Heart left ventricle (tissue), 13 donors: ENCODE results near the gene SH3RF3.

Experiments
- CTCF ChIP-seq, 12 donors: fragments of 200-600 bp; sonication (generic) in 4 of 12; IDR thresholded peaks; one replicate each; pipeline versions ENCODE4 v1.5.0 to v1.8.0; 2018 to 2022; ENCODE audit warnings: antibody characterized with exemption in 12 of 12, mild to moderate bottlenecking in 5 of 12
- POLR2A ChIP-seq, 2 donors: fragments of 450-650 bp; IDR thresholded peaks; one replicate each; pipeline ENCODE4 v1.6.1; 2017; ENCODE audit warnings: antibody characterized with exemption in 2 of 2, mild to moderate bottlenecking in 2 of 2, moderate library complexity in 2 of 2
- donor health status: ischemic (EF 13 %, LVEDD 7.1; RV severe dilation, severe dysfunction).
- donor health status: DM: no; HTN: yes; CAD: no.
- donor health status: DM: no; HTN: no; CAD: no.
- donor health status: ischemic (EF 25% LVEDD 6.9; RV normal size, moderate dysfunction).
- donor health status: ischemic (EF 25% LVEDD 5.7; RV mildly dilated, moderate dysfunction).
- donor health status: ischemic (EF 35%, LVEDD 5.7; RV mildly dilated, moderate dysfunction).
- donor health status: nonischemic (EF 11% LVEDD 7.7; RV severe dilation, severe dysfunction).
- donor health status: DM: yes; HTN: yes; CAD: no.
- donor health status: PGD.
- donor health status: ischemic (EF 29% LVEDD 5.4; RV normal size, mild dysfunction).
- donor health status: nonischemic (EF 23%, LVEDD 6.1; RV moderate dilation, normal function).

DNA sequence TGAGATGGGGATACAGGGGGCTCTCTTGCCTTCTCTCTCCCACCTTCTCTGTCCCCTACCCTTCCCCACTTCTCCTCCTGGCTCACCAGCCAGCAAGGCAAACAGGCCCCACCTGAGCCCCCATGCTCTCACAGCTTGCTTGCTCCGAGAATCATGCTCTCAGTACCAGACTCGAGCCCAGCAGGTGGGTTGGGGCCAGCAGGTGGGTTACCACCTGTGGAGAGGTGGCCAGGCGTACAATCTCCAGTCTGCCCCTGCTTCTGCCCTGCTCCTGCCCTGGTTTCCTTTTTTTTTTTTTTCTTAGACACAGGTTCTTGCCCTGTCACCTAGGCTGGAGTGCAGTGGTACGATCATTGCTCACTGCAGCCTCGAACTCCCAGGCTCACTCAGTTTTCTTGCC is 214.5 kb downstream of the SH3RF3 start:
- TF ChIP-seq CTCF (IDR thresholded peaks at IDR 0.05) = no peak
- no peak for TF ChIP-seq POLR2A (IDR thresholded peaks at IDR 0.05)
